Adrenal gland (tissue), 12 donors: ENCODE measurements around the gene ADAMTS17. TPM values are rescaled to one million over a fixed set of nuclear protein-coding genes. Genes with fewer than 3 reads are reported as not detected.
A peak's percentile ranks its signal among the peaks of the same experiment; 100 is the strongest.

ENCODE experiments used
- DNase-seq, 7 donors: peaks; one replicate each; pipeline ENCODE4 v3.0.0-alpha.2; 2019 to 2020
- H3K27ac ChIP-seq, 5 donors: fragments of 200-600 bp; sonication (generic) in 4 of 5; 1 replicate in 3 of 5; 2 replicates in 2 of 5; pipeline versions ENCODE4 v1.5.1 to v1.8.0; 2016 to 2020; ENCODE audit warnings: mild to moderate bottlenecking in 1 of 5
- H3K27me3 ChIP-seq: fragments of 200-600 bp; 2 replicates; pipeline ENCODE4 v1.8.0; 2021
- H3K36me3 ChIP-seq, 2 donors: fragments of 200-600 bp; replicated peaks in 1 of 2; 1 replicate in 1 of 2; 2 replicates in 1 of 2; pipeline versions ENCODE4 v1.5.1 to v1.8.0; 2018 to 2022
- H3K4me1 ChIP-seq, 2 donors: fragments of 200-600 bp; replicated peaks in 1 of 2; 1 replicate in 1 of 2; 2 replicates in 1 of 2; pipeline versions ENCODE4 v1.5.1 to v1.8.0; 2018 to 2021
- H3K4me3 ChIP-seq, 4 donors: fragments of 200-600 bp; sonication (generic) in 3 of 4; one replicate each; pipeline ENCODE4 v1.5.1; 2016 to 2018
- H3K9me3 ChIP-seq, 3 donors: fragments of 200-600 bp; sonication (generic) in 1 of 3; replicated peaks in 1 of 3; 1 replicate in 2 of 3; 2 replicates in 1 of 3; pipeline versions ENCODE4 v1.5.1 to v1.8.0; 2016 to 2021
- CTCF ChIP-seq, 6 experiments: fragments of 450-650 bp in 4 of 6; fragments of 200-600 bp in 2 of 6; sonication (generic) in 1 of 6; IDR thresholded peaks; 1 replicate in 5 of 6; 2 replicates in 1 of 6; pipeline versions ENCODE4 v1.5.1 to v1.8.0; 2016 to 2021; ENCODE audit warnings: antibody characterized with exemption in 6 of 6, mild to moderate bottlenecking in 2 of 6, moderate library complexity in 1 of 6
- POLR2A ChIP-seq, 2 donors: fragments of 450-650 bp; IDR thresholded peaks; one replicate each; pipeline ENCODE4 v1.6.1; 2017; ENCODE audit warnings: antibody characterized with exemption in 2 of 2, mild to moderate bottlenecking in 2 of 2, moderate library complexity in 1 of 2
- WGBS, 4 donors: extraction: QIAGEN DNeasy Blood & Tissue Kit in 2 of 4; methylation state at CpG; one replicate each; pipeline versions ENCODE4 v1.1.5 to v1.1.7; 2013 to 2017; 5-methylcytosine and 5-hydroxymethylcytosine counted together
- intact Hi-C, 2 donors: fragments of 100-400 bp; cut with DNase I; formaldehyde crosslinking; loops; one replicate each; pipeline versions ENCODE4 v1.14.1 to v1.15.0; 2022 to 2023
- polyA plus RNA-seq, 3 donors: library from polyadenylated mRNA; stranded (reverse); fragments of 200-250 nt in 2 of 3; fragments of 350-450 nt in 1 of 3; fragmentation: Illumina TruSeq in 1 of 3; extraction: RNeasy Lipid Tissue Mini Kit (QIAGEN cat#74804) in 1 of 3; gene quantifications; one replicate each; pipeline ENCODE4 v1.2.3, GENCODE V29; 2013 to 2014
- total RNA-seq, 9 donors: library from RNA; depleted of rRNA in 4 of 9; stranded (reverse); fragments of >200 nt in 4 of 9; fragments of 120-200 nt in 1 of 9; fragmentation: NEBNext Ultra II Directional in 1 of 9; extraction: Animal tissue kit (Norgen Biotek cat#: 25700) in 1 of 9; gene quantifications; one replicate each; pipeline versions ENCODE4 v1.1.0 to v1.2.4, GENCODE V29; 2013 to 2023
- donor health status: healthy with polysubstance abuse.
- donor health status: Bipolar disorder and iron deficiency.
- donor health status: DM: yes; HTN: yes; CAD: no.
- donor health status: DM: no; HTN: no; CAD: no.
- donor health status: DM: no; HTN: no; CAD: no.
- donor health status: DM: yes; HTN: yes; CAD: no.

The ADAMTS17 gene
- total and polyA plus RNA-seq, 12 donors: 0.51 to 14.8 (median 2.9) TPM

- WGBS, 4 donors: 87 to 91% (median 89%) methylated on average over 9 to 11 of the region's 11 CpGs
- no peak for TF ChIP-seq POLR2A (IDR thresholded peaks at IDR 0.05)
- H3K4me3 ChIP-seq: no peak overlapping the region
- DNase-seq: peak in 4 of 7 donors; percentile 10 to 35 (median 16)
- H3K27me3 ChIP-seq: no peaks in the 10 kb centered on the region
- H3K9me3 ChIP-seq: no peaks in the 10 kb centered on the region
- H3K36me3 ChIP-seq: no peaks in the 10 kb centered on the region
- H3K4me1 ChIP-seq: peaks cover 14 to 32% of the 10 kb centered on the region in 2 donors
- intact Hi-C loops: no loop called here
- H3K27ac ChIP-seq: no peak overlapping the region
Measured at GRCh38 chr15:100107606-100108225, 234.1 kb downstream of the ADAMTS17 start.

GRCh38 chr15:100107151-100107550 lies 234.6 kb downstream of the ADAMTS17 start:
- no peaks in the 10 kb centered on the region for H3K27me3 ChIP-seq
- intact Hi-C loops: no loop called here

GRCh38 chr15:100106732-100107131 lies 235.0 kb downstream of the ADAMTS17 start:
- Histone ChIP-seq H3K4me1 (peaks cover 12 to 26% of the 10 kb centered on the region in 2 donors), H3K4me3 (no peak overlapping the region), H3K9me3 (no peaks in the 10 kb centered on the region), H3K27ac (no peak overlapping the region), H3K27me3 (no peaks in the 10 kb centered on the region), H3K36me3 (no peaks in the 10 kb centered on the region)
- WGBS, 4 donors: 42 to 63% (median 51%) methylated on average over 6 to 8 of the region's 8 CpGs
- intact Hi-C loops: no loop called here
- TF ChIP-seq CTCF (IDR thresholded peaks at IDR 0.05): no peak
- TF ChIP-seq POLR2A (IDR thresholded peaks at IDR 0.05): no peak
- peak; percentile 36 to 90 (median 88) for DNase-seq

More at GRCh38 chr15:100107151-100107550, 234.6 kb downstream of the ADAMTS17 start:
- DNase-seq: peak in 1 of 7 donors; percentile 13
- H3K9me3 ChIP-seq: no peaks in the 10 kb centered on the region
- H3K27ac ChIP-seq: no peak overlapping the region
- 78 to 90% (median 87%) methylated on average over 6 to 8 of the region's 8 CpGs for WGBS, 4 donors
- H3K4me1 ChIP-seq: peaks cover 14 to 30% of the 10 kb centered on the region in 2 donors
- H3K4me3 ChIP-seq: no peak overlapping the region
- no peak for TF ChIP-seq CTCF (IDR thresholded peaks at IDR 0.05)
- H3K36me3 ChIP-seq: no peaks in the 10 kb centered on the region

- Histone ChIP-seq H3K36me3 (no peaks in the 10 kb centered on the region), H3K4me1 (peaks cover 0 to 13% of the 10 kb centered on the region in 2 donors), H3K9me3 (no peaks in the 10 kb centered on the region), H3K27ac (no peak overlapping the region), H3K4me3 (no peak overlapping the region), H3K27me3 (no peaks in the 10 kb centered on the region)
- WGBS, 4 donors: 85 to 97% (median 94%) methylated on average over 5 to 6 of the region's 6 CpGs
- intact Hi-C loops: no loop called here
- no peak for TF ChIP-seq CTCF (IDR thresholded peaks at IDR 0.05)
- TF ChIP-seq POLR2A (IDR thresholded peaks at IDR 0.05): no peak
- peak in 3 of 7 donors; percentile 6 to 43 (median 13) for DNase-seq
Measured at GRCh38 chr15:100105101-100105500, 236.7 kb downstream of the ADAMTS17 start.

GRCh38 chr15:100104245-100104644 lies 237.5 kb downstream of the ADAMTS17 start:
- TF ChIP-seq CTCF (IDR thresholded peaks at IDR 0.05): no peak
- no peak for TF ChIP-seq POLR2A (IDR thresholded peaks at IDR 0.05)
- H3K9me3 ChIP-seq: no peaks in the 10 kb centered on the region
- no peak overlapping the region for H3K4me3 ChIP-seq
- no peaks in the 10 kb centered on the region for H3K36me3 ChIP-seq
- no peak overlapping the region for H3K27ac ChIP-seq
- H3K27me3 ChIP-seq: no peaks in the 10 kb centered on the region
- 75 to 96% (median 86%) methylated on average over 3 of the region's 3 CpGs for WGBS, 4 donors
- peaks cover 0 to 13% of the 10 kb centered on the region in 2 donors for H3K4me1 ChIP-seq
- intact Hi-C loops: no loop called here
- peak in 1 of 7 donors; percentile 2 for DNase-seq
